Measurements from ENCODE around the gene LBHD2. TPM values are rescaled to one million over a fixed set of nuclear protein-coding genes. Genes with fewer than 3 reads are reported as not detected.

Gene LBHD2
- total RNA-seq, 1 experiment from 2014 or later, result not detected

DNA sequence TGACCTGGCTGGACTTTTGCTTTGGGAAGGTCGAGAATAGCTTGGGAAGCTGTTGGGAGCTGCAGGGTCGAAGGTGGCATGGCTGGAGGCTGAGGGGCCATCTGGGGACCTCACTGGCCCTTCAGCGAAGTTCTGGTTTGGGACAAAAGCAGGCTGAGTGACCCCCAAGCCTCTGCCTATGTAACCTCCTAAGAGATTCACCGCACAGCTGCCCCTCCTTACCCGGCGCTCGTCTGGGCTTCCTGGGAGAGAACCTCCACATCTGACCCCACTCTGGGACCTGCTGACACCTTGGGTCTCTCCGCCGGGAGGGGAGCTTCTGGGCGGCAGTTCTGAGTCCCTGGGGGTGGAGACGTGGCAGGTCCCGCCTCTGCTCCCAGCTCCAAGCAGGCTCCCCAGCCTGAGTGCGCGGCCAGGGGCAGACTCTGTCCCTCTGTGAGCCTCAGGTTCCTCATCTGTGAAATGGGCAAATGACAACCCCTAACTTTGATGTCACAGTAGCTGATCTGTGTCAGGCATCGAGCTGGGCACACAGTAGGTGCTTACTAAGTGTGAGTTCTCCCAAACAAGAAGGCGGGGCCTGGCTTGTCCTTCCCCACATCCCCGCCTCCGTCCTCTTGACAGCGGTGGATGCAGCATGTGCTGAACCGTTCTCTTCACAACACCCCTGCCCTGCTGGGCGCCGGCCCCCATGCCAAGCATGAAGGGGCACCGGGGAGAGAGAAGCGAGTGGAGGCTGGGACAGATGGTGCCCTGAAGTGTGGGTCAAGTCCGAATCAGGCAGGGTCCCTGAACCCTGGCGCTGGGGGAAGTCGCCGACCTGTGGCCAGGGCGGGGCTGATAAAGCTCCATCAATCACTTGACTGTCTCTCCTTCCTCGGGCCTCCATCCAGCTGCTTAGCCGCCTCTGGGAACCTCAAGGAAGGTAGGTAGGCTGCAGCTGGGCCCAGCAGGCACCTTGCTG is 14.3 kb downstream of the LBHD2 start:
- H2AFZ ChIP-seq (ENCODE audit: low read depth, low read length, poor library complexity, severe bottlenecking), result no peak overlapping the region
- H3K36me3 ChIP-seq (ENCODE audit: control insufficient read depth in 1 of 2, insufficient read depth in 2 of 2, low read length in 2 of 2), result no peaks in the 10 kb centered on the region
- no peak overlapping the region for H3K9ac ChIP-seq (ENCODE audit: low read length)
- TF ChIP-seq RAD21 (IDR thresholded peaks at IDR 0.05; ENCODE audit: low read depth) (no peak), SIN3A (IDR thresholded peaks at IDR 0.05; ENCODE audit: low read depth) (no peak), TCF7L2 (IDR thresholded peaks at IDR 0.05; ENCODE audit: borderline replicate concordance, extremely low read depth, insufficient read depth, insufficient read length) (no peak), POLR2A (IDR thresholded peaks at IDR 0.05; ENCODE audit: borderline replicate concordance, extremely low read depth, insufficient read depth, insufficient read length) (no peak), SP1 (IDR thresholded peaks at IDR 0.05; ENCODE audit: low read depth) (no peak)
- POLR2A ChIA-PET, result no interaction called here
- H3K9me2 ChIP-seq (ENCODE audit: insufficient read depth), result no peaks in the 10 kb centered on the region
- RAD21 ChIA-PET (ENCODE audit: low non-redundant PET in 1 of 2, low total read pairs in 2 of 2, uncharacterized antibody in 2 of 2, unreplicated experiment in 2 of 2), result interaction anchor here in 1 of 2 experiments (0.7 kb wide), 1 partner anchor 36 kb away, joined by 3 read pairs; no protein-coding TSS in a partner anchor
- CTCF ChIA-PET, result no interaction called here
- H3K9me3 ChIP-seq (ENCODE audit: control insufficient read depth in 1 of 2, insufficient read depth in 1 of 2, low read depth in 1 of 2, low read length in 2 of 2), result no peaks in the 10 kb centered on the region
- no peak overlapping the region for H3K4me2 ChIP-seq (ENCODE audit: low read length)
- H3K27me3 ChIP-seq (ENCODE audit: insufficient read depth, low read length), result no peaks in the 10 kb centered on the region
- no TSS peak for BruUV-seq (replicated peaks)
- no peaks in the 10 kb centered on the region for H4K20me1 ChIP-seq (ENCODE audit: insufficient read depth)
- ATAC-seq (no peak), DNase-seq (ENCODE audit: low read depth, low spot score) (no peak)
- H3K4me3 ChIP-seq (replicated peaks in 1 of 2; ENCODE audit: low read depth in 1 of 2, low read length in 2 of 2), result no peak overlapping the region
- no peak overlapping the region for H3K27ac ChIP-seq (ENCODE audit: low read depth, low read length)
- H3K79me2 ChIP-seq (ENCODE audit: insufficient read depth, low read length), result no peaks in the 10 kb centered on the region
- H3K4me1 ChIP-seq (ENCODE audit: control insufficient read depth in 1 of 2, insufficient read depth in 2 of 2, low read length in 2 of 2), result peaks cover under 1% of the 10 kb centered on the region in 2 experiments; a peak in 2 of 4 replicates
- intact Hi-C loops (cut with micrococcal nuclease), result no loop called here

DNA sequence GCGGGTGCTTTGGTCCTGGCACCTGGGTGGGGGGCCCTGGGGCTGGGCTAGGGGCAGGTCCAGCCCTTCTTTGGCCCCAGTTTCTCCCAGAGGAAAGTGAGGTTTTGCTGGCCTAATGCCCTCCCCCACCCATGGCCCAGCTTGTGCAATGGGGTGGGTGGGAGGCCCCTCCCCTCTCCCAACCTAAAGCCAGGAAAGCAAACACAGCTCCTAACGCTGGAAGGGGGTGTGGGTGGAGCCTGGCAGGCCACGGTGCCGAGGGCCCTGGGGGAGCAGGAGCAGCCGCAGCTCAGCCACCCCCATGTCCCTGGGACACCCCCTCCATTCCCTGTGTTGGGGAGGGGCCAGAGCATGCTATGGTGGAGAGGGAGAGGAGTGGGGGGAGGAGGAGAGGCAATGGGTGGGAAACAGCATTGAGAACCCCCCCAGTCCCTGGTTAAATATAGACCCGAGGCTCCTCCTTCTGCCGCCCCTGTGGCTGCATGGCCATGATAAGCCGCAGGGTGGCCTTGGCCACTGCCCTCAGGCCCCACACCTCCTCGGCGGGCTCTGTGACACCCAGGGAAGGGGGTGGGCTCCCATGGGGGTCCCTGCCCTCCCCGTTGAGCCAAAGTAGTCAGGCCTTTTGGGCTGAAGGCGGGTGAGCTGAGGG is 15.2 kb downstream of the LBHD2 start:
- Histone ChIP-seq H3K4me1 (ENCODE audit: control insufficient read depth in 1 of 2, insufficient read depth in 2 of 2, low read length in 2 of 2) (peaks cover 5 to 10% of the 10 kb centered on the region in 2 experiments; a peak in 2 of 4 replicates), H2AFZ (ENCODE audit: low read depth, low read length, poor library complexity, severe bottlenecking) (no peak overlapping the region), H3K9me3 (ENCODE audit: control insufficient read depth in 1 of 2, insufficient read depth in 1 of 2, low read depth in 1 of 2, low read length in 2 of 2) (no peaks in the 10 kb centered on the region), H3K4me2 (ENCODE audit: low read length) (no peak overlapping the region), H3K27me3 (ENCODE audit: insufficient read depth, low read length) (no peaks in the 10 kb centered on the region), H3K27ac (ENCODE audit: low read depth, low read length) (no peak overlapping the region), H3K79me2 (ENCODE audit: insufficient read depth, low read length) (no peaks in the 10 kb centered on the region), H3K36me3 (ENCODE audit: control insufficient read depth in 1 of 2, insufficient read depth in 2 of 2, low read length in 2 of 2) (no peaks in the 10 kb centered on the region), H3K9ac (ENCODE audit: low read length) (no peak overlapping the region), H3K4me3 (replicated peaks in 1 of 2; ENCODE audit: low read depth in 1 of 2, low read length in 2 of 2) (no peak overlapping the region), H4K20me1 (ENCODE audit: insufficient read depth) (no peaks in the 10 kb centered on the region), H3K9me2 (ENCODE audit: insufficient read depth) (no peaks in the 10 kb centered on the region)
- DNase-seq (ENCODE audit: low read depth, low spot score) (no peak), ATAC-seq (no peak)
- RAD21 ChIA-PET (ENCODE audit: low non-redundant PET in 1 of 2, low total read pairs in 2 of 2, uncharacterized antibody in 2 of 2, unreplicated experiment in 2 of 2), result interaction anchor here in 1 of 2 experiments (0.7 kb wide), 1 partner anchor 35 kb away, joined by 3 read pairs; no protein-coding TSS in a partner anchor
- intact Hi-C loops (cut with micrococcal nuclease), result no loop called here
- TF ChIP-seq, protein P1, sequence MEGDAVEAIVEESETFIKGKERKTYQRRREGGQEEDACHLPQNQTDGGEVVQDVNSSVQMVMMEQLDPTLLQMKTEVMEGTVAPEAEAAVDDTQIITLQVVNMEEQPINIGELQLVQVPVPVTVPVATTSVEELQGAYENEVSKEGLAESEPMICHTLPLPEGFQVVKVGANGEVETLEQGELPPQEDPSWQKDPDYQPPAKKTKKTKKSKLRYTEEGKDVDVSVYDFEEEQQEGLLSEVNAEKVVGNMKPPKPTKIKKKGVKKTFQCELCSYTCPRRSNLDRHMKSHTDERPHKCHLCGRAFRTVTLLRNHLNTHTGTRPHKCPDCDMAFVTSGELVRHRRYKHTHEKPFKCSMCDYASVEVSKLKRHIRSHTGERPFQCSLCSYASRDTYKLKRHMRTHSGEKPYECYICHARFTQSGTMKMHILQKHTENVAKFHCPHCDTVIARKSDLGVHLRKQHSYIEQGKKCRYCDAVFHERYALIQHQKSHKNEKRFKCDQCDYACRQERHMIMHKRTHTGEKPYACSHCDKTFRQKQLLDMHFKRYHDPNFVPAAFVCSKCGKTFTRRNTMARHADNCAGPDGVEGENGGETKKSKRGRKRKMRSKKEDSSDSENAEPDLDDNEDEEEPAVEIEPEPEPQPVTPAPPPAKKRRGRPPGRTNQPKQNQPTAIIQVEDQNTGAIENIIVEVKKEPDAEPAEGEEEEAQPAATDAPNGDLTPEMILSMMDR (IDR thresholded peaks at IDR 0.05 in 2 of 3, conservative IDR thresholded peaks at IDR 0.05 in 1 of 3; ENCODE audit: borderline replicate concordance in 1 of 3, insufficient read depth in 1 of 3, low read depth in 2 of 3, low read length in 2 of 3), result no peak
- no peak for TF ChIP-seq SP1 (IDR thresholded peaks at IDR 0.05; ENCODE audit: low read depth)
- TF ChIP-seq ELF1 (IDR thresholded peaks at IDR 0.05; ENCODE audit: borderline replicate concordance, low read depth), result no peak
- no peak for TF ChIP-seq JUND (IDR thresholded peaks at IDR 0.05)
- TF ChIP-seq, protein P2, sequence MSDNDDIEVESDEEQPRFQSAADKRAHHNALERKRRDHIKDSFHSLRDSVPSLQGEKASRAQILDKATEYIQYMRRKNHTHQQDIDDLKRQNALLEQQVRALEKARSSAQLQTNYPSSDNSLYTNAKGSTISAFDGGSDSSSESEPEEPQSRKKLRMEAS (IDR thresholded peaks at IDR 0.05), result no peak
- no peak for TF ChIP-seq CBX3 (IDR thresholded peaks at IDR 0.05; ENCODE audit: low read depth)
- TF ChIP-seq, protein P3, sequence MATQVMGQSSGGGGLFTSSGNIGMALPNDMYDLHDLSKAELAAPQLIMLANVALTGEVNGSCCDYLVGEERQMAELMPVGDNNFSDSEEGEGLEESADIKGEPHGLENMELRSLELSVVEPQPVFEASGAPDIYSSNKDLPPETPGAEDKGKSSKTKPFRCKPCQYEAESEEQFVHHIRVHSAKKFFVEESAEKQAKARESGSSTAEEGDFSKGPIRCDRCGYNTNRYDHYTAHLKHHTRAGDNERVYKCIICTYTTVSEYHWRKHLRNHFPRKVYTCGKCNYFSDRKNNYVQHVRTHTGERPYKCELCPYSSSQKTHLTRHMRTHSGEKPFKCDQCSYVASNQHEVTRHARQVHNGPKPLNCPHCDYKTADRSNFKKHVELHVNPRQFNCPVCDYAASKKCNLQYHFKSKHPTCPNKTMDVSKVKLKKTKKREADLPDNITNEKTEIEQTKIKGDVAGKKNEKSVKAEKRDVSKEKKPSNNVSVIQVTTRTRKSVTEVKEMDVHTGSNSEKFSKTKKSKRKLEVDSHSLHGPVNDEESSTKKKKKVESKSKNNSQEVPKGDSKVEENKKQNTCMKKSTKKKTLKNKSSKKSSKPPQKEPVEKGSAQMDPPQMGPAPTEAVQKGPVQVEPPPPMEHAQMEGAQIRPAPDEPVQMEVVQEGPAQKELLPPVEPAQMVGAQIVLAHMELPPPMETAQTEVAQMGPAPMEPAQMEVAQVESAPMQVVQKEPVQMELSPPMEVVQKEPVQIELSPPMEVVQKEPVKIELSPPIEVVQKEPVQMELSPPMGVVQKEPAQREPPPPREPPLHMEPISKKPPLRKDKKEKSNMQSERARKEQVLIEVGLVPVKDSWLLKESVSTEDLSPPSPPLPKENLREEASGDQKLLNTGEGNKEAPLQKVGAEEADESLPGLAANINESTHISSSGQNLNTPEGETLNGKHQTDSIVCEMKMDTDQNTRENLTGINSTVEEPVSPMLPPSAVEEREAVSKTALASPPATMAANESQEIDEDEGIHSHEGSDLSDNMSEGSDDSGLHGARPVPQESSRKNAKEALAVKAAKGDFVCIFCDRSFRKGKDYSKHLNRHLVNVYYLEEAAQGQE (IDR thresholded peaks at IDR 0.05; ENCODE audit: low read depth), result no peak
- CTCF ChIA-PET, result no interaction called here
- BruUV-seq (replicated peaks), result no TSS peak
- POLR2A ChIA-PET, result no interaction called here
